GM18861 (cell line): Measurements from ENCODE around the gene AGRN.
"Not testable (repeated sequence)": the region's sequence is repeated elsewhere in the genome, so short reads cannot be mapped to it uniquely, and the experiment has no call there.

Experiments
- ATAC-seq: cut with Tn5 transposase; IDR thresholded peaks from one replicate; pipeline ENCODE4 v1.9.1; 2021; ENCODE audit not compliant: unreplicated experiment

AGRN gene

GRCh38 chr1:1075148-1075935 is 55.4 kb downstream of the AGRN start:
- ATAC-seq = no peak

GRCh38 chr1:1077396-1077795 is 57.5 kb downstream of the AGRN start:
- ATAC-seq = not testable (repeated sequence)

- ATAC-seq = no peak
These were observed 59.6 kb downstream of the AGRN start for GRCh38 chr1:1079408-1080121.

- no peak for ATAC-seq
These were observed 60.3 kb downstream of the AGRN start for GRCh38 chr1:1080122-1080757.

- ATAC-seq = no peak
These were observed 61.0 kb downstream of the AGRN start for GRCh38 chr1:1080951-1081310.

GRCh38 chr1:1081311-1082238 is 61.7 kb downstream of the AGRN start:
- no peak for ATAC-seq

- ATAC-seq = no peak
These were observed 62.4 kb downstream of the AGRN start for GRCh38 chr1:1082239-1082775.

DNA sequence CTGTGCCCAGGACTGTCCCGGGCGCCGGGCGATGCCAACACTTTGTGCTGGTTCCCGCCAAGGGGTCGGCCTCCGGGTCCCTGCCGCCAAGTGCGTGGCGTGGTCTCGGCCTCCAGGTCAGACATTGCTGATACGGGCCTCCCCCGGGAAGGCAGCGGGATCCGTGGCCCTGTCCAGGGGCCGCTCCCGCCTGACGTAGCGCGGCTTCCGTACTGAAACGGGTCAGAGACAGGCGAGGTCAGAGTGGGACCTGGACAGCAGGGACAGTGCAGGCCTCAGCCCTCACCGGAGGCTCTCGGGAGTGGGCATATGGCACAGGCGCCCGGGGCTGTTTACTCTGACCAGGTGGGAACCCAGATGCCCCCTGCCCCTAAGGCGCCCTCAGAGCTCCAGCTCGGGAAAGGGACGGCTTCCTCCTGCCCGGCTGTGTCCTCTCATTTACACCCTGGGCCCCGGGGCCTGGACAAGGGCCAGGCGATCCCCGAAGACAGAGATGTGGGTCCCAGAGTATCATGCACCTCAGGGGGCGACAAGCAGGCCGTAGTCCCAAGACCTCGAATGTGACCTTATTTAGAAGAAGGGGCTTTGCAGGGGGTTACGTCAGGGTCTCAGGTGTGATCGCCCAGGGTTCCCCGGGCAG is 63.0 kb downstream of the AGRN start:
- no peak for ATAC-seq

- ATAC-seq = no peak
These were observed 63.8 kb downstream of the AGRN start for GRCh38 chr1:1083416-1084371.

DNA sequence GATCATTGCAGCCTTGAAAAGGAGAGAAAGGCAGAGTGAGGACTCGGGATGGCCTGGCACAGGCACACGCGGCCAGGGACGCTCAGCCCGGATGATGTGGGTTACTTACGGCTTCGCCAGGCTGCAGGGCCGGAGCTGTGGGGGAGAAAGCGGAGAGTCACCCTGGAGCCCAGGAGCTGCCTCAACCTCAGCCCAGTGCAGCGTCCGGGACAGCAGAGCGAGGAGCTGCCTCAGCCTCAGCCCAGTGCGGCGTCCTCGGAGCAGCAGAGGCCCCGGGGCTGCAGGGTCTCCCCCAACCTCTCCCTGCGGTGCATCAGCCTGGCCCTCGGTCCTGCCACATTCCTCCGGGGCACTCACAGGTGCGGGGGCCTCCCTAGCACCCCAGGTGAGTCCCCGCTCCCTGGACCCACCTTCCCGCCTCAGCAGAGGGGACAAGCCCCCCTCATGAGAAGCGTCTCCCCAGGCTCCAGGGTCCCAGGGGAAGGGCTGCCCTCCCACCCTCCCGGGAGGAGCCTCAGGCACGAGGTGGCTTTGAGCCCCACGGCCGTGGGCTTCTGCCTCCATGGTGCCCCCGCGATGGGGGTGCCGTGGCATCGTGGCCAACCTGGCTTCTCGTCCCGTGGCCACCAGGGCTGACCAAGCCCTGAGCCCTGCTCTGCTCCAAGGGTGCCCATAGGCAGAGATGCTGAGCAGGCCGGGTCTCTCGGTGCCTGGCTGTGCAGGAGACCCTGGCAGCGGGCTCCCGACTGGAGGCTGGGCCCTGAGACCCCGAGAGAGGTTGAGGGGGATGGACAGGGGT is 64.7 kb downstream of the AGRN start:
- no peak for ATAC-seq

- ATAC-seq = no peak
These were observed 65.4 kb downstream of the AGRN start for GRCh38 chr1:1085171-1085841.

- ATAC-seq = no peak
These were observed 66.3 kb downstream of the AGRN start for GRCh38 chr1:1085911-1086841.

DNA sequence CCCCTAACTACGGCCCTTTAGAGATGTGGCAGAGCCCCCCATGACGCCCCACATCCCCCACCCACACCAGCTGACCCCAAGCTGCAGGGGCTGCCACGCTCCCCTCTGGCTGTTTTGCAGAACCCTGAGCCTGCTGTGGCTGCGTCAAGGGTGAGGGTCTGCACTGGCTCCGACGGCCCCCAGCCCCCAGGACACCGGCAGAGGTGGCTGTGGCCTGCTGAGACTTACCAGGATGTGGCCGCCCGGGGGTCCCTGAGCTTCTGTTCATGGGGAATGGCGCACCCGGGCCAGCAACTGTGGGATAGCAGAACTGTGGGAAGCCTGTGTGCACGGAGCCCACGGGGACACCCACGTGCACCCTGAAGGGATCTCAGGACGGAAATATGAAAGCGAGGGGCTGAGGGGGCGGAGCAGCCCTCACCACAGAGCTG is 67.0 kb downstream of the AGRN start:
- ATAC-seq = no peak

DNA sequence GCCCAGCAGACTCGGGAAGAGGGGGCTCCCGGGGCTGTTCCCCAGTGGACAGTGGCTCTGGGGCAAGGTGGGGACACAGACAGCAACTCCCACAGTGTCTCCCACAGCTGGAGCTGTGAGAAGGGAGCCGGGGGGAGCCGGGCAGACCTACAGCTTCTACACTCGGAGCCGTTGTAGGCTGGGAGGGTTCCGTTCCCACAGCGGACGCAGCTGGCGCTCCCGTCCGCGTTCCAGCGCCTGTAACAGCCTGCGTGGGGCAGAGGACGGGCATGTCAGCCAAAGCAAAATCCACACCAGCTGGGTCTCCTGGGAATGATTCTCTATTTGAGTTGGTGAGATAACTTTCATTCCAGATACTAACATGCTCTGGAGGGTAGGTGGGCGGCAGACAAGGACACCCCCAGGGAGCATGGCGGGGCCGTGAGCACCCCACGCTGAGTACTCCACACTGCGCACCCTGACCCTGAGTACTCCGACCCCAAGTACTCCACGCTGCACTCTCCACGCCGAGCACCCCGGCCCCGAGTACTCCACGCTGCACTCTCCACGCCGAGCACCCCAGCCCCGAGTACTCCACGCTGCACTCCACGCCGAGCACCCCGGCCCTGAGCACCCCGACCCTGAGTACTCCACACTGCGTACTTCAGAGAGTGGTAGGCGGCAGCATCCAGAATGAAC is 67.6 kb downstream of the AGRN start:
- no peak for ATAC-seq

- no peak for ATAC-seq
These were observed 68.3 kb downstream of the AGRN start for GRCh38 chr1:1088029-1088800.
